C4-2B (cell line): ENCODE data around the gene CD6.

ENCODE experiments used
- ZFX ChIP-seq: fragments of 450-650 bp; IDR thresholded peaks from 2 replicates; pipeline ENCODE4 v1.6.1; 2017
- TF ChIP-seq, protein P1 (sequence below): fragments of 450-650 bp; conservative IDR thresholded peaks from 2 replicates; pipeline ENCODE4 v1.5.1; 2017; ENCODE audit warnings: mild to moderate bottlenecking

DNA sequence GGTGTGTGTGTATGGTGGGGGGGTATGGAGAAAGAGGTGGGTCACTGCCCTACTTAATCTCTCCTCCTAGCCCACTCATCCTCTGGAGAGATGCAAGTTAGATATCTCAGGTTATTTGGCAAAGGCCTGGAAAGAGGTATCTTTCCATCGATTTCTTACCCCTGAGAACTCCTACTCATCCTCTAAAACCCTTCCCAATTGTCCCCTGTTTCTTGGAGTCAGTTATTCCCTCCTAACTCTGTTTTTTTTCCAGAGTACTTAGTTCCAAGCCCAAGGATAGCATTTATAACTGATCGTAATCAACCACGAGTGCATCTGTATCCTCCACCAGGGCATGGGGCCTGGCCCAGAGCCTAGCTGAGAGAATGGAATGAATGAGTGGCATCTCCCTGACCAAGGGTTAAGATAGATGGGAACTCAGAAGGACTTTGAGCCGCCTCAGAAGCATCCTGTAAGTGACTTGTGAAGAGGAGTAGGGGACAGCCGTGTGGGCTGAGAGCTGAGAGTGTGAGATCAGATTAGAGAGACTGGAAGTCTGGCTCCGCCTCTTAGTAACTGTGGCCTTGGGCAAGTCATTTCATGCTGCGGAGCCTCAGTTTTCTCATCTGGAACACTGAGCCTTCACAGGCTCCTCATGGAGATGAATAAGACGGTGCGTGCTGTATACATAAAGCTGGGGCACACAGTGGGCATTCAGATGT is 16.2 kb downstream of the CD6 start:
- TF ChIP-seq, protein P1, sequence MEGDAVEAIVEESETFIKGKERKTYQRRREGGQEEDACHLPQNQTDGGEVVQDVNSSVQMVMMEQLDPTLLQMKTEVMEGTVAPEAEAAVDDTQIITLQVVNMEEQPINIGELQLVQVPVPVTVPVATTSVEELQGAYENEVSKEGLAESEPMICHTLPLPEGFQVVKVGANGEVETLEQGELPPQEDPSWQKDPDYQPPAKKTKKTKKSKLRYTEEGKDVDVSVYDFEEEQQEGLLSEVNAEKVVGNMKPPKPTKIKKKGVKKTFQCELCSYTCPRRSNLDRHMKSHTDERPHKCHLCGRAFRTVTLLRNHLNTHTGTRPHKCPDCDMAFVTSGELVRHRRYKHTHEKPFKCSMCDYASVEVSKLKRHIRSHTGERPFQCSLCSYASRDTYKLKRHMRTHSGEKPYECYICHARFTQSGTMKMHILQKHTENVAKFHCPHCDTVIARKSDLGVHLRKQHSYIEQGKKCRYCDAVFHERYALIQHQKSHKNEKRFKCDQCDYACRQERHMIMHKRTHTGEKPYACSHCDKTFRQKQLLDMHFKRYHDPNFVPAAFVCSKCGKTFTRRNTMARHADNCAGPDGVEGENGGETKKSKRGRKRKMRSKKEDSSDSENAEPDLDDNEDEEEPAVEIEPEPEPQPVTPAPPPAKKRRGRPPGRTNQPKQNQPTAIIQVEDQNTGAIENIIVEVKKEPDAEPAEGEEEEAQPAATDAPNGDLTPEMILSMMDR, result no peak
- no peak for TF ChIP-seq ZFX
